A673 (cell line): ENCODE data around the gene INPP5B. TPM values are rescaled to one million over a fixed set of nuclear protein-coding genes. Genes with fewer than 3 reads are reported as not detected.

Experiments used
- BruUV-seq: library from RNA; stranded (reverse); fragments of 400-500 nt; replicated peaks from 2 replicates; lab custom pipeline; 2021; lab: Mats Ljungman, UMichigan
- CTCF ChIA-PET: fragments of 300-600 bp; sonication (Branson Sonifier 250); formaldehyde crosslinking; loops from one replicate; lab custom pipeline; 2022; ENCODE audit warnings: antibody characterized with exemption; lab: Charles Lee
- POLR2A ChIA-PET: fragments of 300-600 bp; sonication (Branson Sonifier 250); formaldehyde crosslinking; loops from one replicate; lab custom pipeline; 2022; ENCODE audit warnings: antibody characterized with exemption; ENCODE audit not compliant: low non-redundant PET; lab: Charles Lee
- DNase-seq: peaks from one replicate; pipeline ENCODE4 v3.0.0-alpha.2; 2015; ENCODE audit warnings: low spot score
- H3K27ac ChIP-seq: fragments of 200-600 bp; sonication (generic); 2 replicates; pipeline ENCODE4 v1.5.1; 2016; ENCODE audit warnings: mixed run types, low read depth, mild to moderate bottlenecking, mixed read lengths, antibody characterized with exemption, low read length; ENCODE audit not compliant: poor library complexity, severe bottlenecking
- H3K27me3 ChIP-seq: fragments of 200-600 bp; sonication (generic); replicated peaks from 2 replicates; pipeline ENCODE4 v1.6.1; 2017; ENCODE audit warnings: mixed run types, low read depth, mild to moderate bottlenecking, mixed read lengths, antibody characterized with exemption, low read length; ENCODE audit not compliant: insufficient read depth, poor library complexity
- H3K36me3 ChIP-seq: fragments of 200-600 bp; sonication (generic); 2 replicates; pipeline ENCODE4 v1.6.1; 2016; ENCODE audit warnings: mixed run types, mild to moderate bottlenecking, mixed read lengths, antibody characterized with exemption, low read length; ENCODE audit not compliant: insufficient read depth, poor library complexity, severe bottlenecking
- H3K4me1 ChIP-seq: fragments of 200-600 bp; sonication (generic); 2 replicates; pipeline ENCODE4 v1.6.1; 2017; ENCODE audit warnings: mixed run types, mild to moderate bottlenecking, mixed read lengths, antibody characterized with exemption, low read length; ENCODE audit not compliant: insufficient read depth, poor library complexity, severe bottlenecking
- H3K4me3 ChIP-seq: fragments of 200-600 bp; sonication (generic); 2 replicates; pipeline ENCODE4 v1.5.1; 2016; ENCODE audit warnings: low read depth, mixed run types, mild to moderate bottlenecking, mixed read lengths, low read length; ENCODE audit not compliant: poor library complexity, severe bottlenecking
- H3K9me3 ChIP-seq: fragments of 200-600 bp; sonication (generic); 2 replicates; pipeline ENCODE4 v1.6.1; 2016; ENCODE audit warnings: mixed run types, low read depth, mild to moderate bottlenecking, mixed read lengths, antibody characterized with exemption, low read length; ENCODE audit not compliant: poor library complexity, severe bottlenecking
- CTCF ChIP-seq: fragments of 300-800, 200-600 bp; sonication (generic); conservative IDR thresholded peaks from 2 replicates; pipeline ENCODE4 v1.5.1; 2017; ENCODE audit warnings: low read depth, mild to moderate bottlenecking, antibody characterized with exemption, low read length, moderate library complexity, mixed read lengths
- EZH2 ChIP-seq: fragments of 200-600 bp; sonication (generic); IDR thresholded peaks from 2 replicates; pipeline ENCODE4 v1.6.1; 2017; ENCODE audit warnings: borderline replicate concordance, low read depth, mild to moderate bottlenecking, mixed read lengths, antibody characterized with exemption, low read length; ENCODE audit not compliant: poor library complexity, severe bottlenecking
- intact Hi-C: fragments of 100-400 bp; cut with micrococcal nuclease; formaldehyde crosslinking; loops from one replicate; pipeline ENCODE4 v1.10.0; 2022; ENCODE audit not compliant: unreplicated experiment
- total RNA-seq: library from RNA; stranded (reverse); gene quantifications from 2 replicates; pipeline ENCODE4 v1.2.3, GENCODE V29; 2021

Gene INPP5B
- total RNA-seq, 1 experiment from 2014 or later = 15.6 TPM

- H3K4me3 ChIP-seq = peak overlapping the region; percentile 88
- no peaks in the 10 kb centered on the region for H3K27me3 ChIP-seq
- intact Hi-C loops = no loop called here
- ChIA-PET CTCF (interaction anchor here (1.0 kb wide), 1 partner anchor 72 kb away, joined by 4 read pairs; the partner anchor contains the start of gene MTF1), POLR2A (interaction anchor here (0.7 kb wide), 1 partner anchor 56 kb away, joined by 3 read pairs; no protein-coding TSS in a partner anchor)
- H3K9me3 ChIP-seq = no peaks in the 10 kb centered on the region
- no peak for TF ChIP-seq CTCF
- TF ChIP-seq EZH2 = no peak
- H3K27ac ChIP-seq = peak overlapping the region; percentile 71
- H3K4me1 ChIP-seq = peaks cover 7% of the 10 kb centered on the region
- no peaks in the 10 kb centered on the region for H3K36me3 ChIP-seq
- peak; percentile 99 for DNase-seq
- BruUV-seq = no TSS peak
Measured at GRCh38 chr1:37931361-37932158, 15.3 kb downstream of the INPP5B start.

GRCh38 chr1:37931102-37931360 lies 15.8 kb downstream of the INPP5B start:
- no peak for TF ChIP-seq EZH2
- no peak for TF ChIP-seq CTCF
- ChIA-PET CTCF (interaction anchor here (1.0 kb wide), 1 partner anchor 72 kb away, joined by 4 read pairs; the partner anchor contains the start of gene MTF1), POLR2A (interaction anchor here (0.7 kb wide), 1 partner anchor 55 kb away, joined by 3 read pairs; no protein-coding TSS in a partner anchor)
- no peaks in the 10 kb centered on the region for H3K36me3 ChIP-seq
- intact Hi-C loops = no loop called here
- no peaks in the 10 kb centered on the region for H3K9me3 ChIP-seq
- BruUV-seq = TSS peak; percentile 64
- peaks cover 7% of the 10 kb centered on the region for H3K4me1 ChIP-seq
- no peaks in the 10 kb centered on the region for H3K27me3 ChIP-seq
- peak overlapping the region; percentile 71 for H3K27ac ChIP-seq
- DNase-seq = no peak
- peak overlapping the region; percentile 88 for H3K4me3 ChIP-seq

- no peak for DNase-seq
- TF ChIP-seq CTCF = no peak
- TF ChIP-seq EZH2 = no peak
- Histone ChIP-seq H3K27me3 (no peaks in the 10 kb centered on the region), H3K36me3 (no peaks in the 10 kb centered on the region), H3K4me1 (peaks cover 7% of the 10 kb centered on the region), H3K27ac (peak overlapping the region; percentile 71), H3K4me3 (peak overlapping the region; percentile 88), H3K9me3 (no peaks in the 10 kb centered on the region)
- no TSS peak for BruUV-seq
- CTCF ChIA-PET = no interaction called here
- intact Hi-C loops = no loop called here
- POLR2A ChIA-PET = no interaction called here
Measured at GRCh38 chr1:37930246-37931101, 16.4 kb downstream of the INPP5B start.
